Heart left ventricle (tissue), 13 donors: Measurements from ENCODE around the gene DUSP18.

Source experiments
- CTCF ChIP-seq, 12 donors: fragments of 200-600 bp; sonication (generic) in 4 of 12; IDR thresholded peaks; one replicate each; pipeline versions ENCODE4 v1.5.0 to v1.8.0; 2018 to 2022; ENCODE audit warnings: antibody characterized with exemption in 12 of 12, mild to moderate bottlenecking in 5 of 12
- POLR2A ChIP-seq, 2 donors: fragments of 450-650 bp; IDR thresholded peaks; one replicate each; pipeline ENCODE4 v1.6.1; 2017; ENCODE audit warnings: antibody characterized with exemption in 2 of 2, mild to moderate bottlenecking in 2 of 2, moderate library complexity in 2 of 2
- donor health status: ischemic (EF 13 %, LVEDD 7.1; RV severe dilation, severe dysfunction).
- donor health status: DM: no; HTN: yes; CAD: no.
- donor health status: DM: no; HTN: no; CAD: no.
- donor health status: ischemic (EF 25% LVEDD 6.9; RV normal size, moderate dysfunction).
- donor health status: ischemic (EF 25% LVEDD 5.7; RV mildly dilated, moderate dysfunction).
- donor health status: ischemic (EF 35%, LVEDD 5.7; RV mildly dilated, moderate dysfunction).
- donor health status: nonischemic (EF 11% LVEDD 7.7; RV severe dilation, severe dysfunction).
- donor health status: DM: yes; HTN: yes; CAD: no.
- donor health status: PGD.
- donor health status: ischemic (EF 29% LVEDD 5.4; RV normal size, mild dysfunction).
- donor health status: nonischemic (EF 23%, LVEDD 6.1; RV moderate dilation, normal function).

- TF ChIP-seq CTCF (IDR thresholded peaks at IDR 0.05) (no peak), POLR2A (IDR thresholded peaks at IDR 0.05) (no peak)
Observed at GRCh38 chr22:30695351-30695851, 27.7 kb upstream of the DUSP18 start.
